ENCODE measurements around the gene RBPJ.
"Not testable (repeated sequence)": the region's sequence is repeated elsewhere in the genome, so short reads cannot be mapped to it uniquely, and the experiment has no call there.

Gene RBPJ

GRCh38 chr4:26388671-26389070, 67.9 kb downstream of the RBPJ start:
- no peak overlapping the region for H3K4me3 ChIP-seq (ENCODE audit: control insufficient read depth, low read depth, low read length)
- no peak for TF ChIP-seq CTCF (IDR thresholded peaks at IDR 0.05; ENCODE audit: control insufficient read depth, insufficient read depth, low read depth, low read length, missing control alignments)
- DNase-seq (ENCODE audit: low read depth) = no peak

GRCh38 chr4:26397086-26397485, 76.3 kb downstream of the RBPJ start:
- TF ChIP-seq CTCF (IDR thresholded peaks at IDR 0.05; ENCODE audit: control insufficient read depth, insufficient read depth, low read depth, low read length, missing control alignments) = no peak
- DNase-seq (ENCODE audit: low read depth) = no peak
- H3K4me3 ChIP-seq (ENCODE audit: control insufficient read depth, low read depth, low read length) = no peak overlapping the region

GRCh38 chr4:26400132-26400531, 79.3 kb downstream of the RBPJ start:
- no peak for DNase-seq (ENCODE audit: low read depth)
- no peak overlapping the region for H3K4me3 ChIP-seq (ENCODE audit: control insufficient read depth, low read depth, low read length)
- no peak for TF ChIP-seq CTCF (IDR thresholded peaks at IDR 0.05; ENCODE audit: control insufficient read depth, insufficient read depth, low read depth, low read length, missing control alignments)

- DNase-seq (ENCODE audit: low read depth); H3K4me3 ChIP-seq (ENCODE audit: control insufficient read depth, low read depth, low read length): not testable (repeated sequence)
Observed at GRCh38 chr4:26402017-26402416, 81.2 kb downstream of the RBPJ start.

- no peak for TF ChIP-seq CTCF (IDR thresholded peaks at IDR 0.05; ENCODE audit: control insufficient read depth, insufficient read depth, low read depth, low read length, missing control alignments)
- no peak for DNase-seq (ENCODE audit: low read depth)
- H3K4me3 ChIP-seq (ENCODE audit: control insufficient read depth, low read depth, low read length) = no peak overlapping the region
Observed at GRCh38 chr4:26402458-26402857, 81.6 kb downstream of the RBPJ start.

- H3K4me3 ChIP-seq (ENCODE audit: control insufficient read depth, low read depth, low read length) = no peak overlapping the region
- TF ChIP-seq CTCF (IDR thresholded peaks at IDR 0.05; ENCODE audit: control insufficient read depth, insufficient read depth, low read depth, low read length, missing control alignments) = no peak
- no peak for DNase-seq (ENCODE audit: low read depth)
Observed at GRCh38 chr4:26404743-26405206, 84.0 kb downstream of the RBPJ start.

- no peak for DNase-seq (ENCODE audit: low read depth)
- TF ChIP-seq CTCF (IDR thresholded peaks at IDR 0.05; ENCODE audit: control insufficient read depth, insufficient read depth, low read depth, low read length, missing control alignments) = no peak
- H3K4me3 ChIP-seq (ENCODE audit: control insufficient read depth, low read depth, low read length) = no peak overlapping the region
Observed at GRCh38 chr4:26406346-26406975, 85.6 kb downstream of the RBPJ start.
